GM23338 (cell line): Measurements from ENCODE around the gene REEP1. TPM values are rescaled to one million over a fixed set of nuclear protein-coding genes. Genes with fewer than 3 reads are reported as not detected.

Experiments used
- ATAC-seq: fragments of 200-7000 bp; cut with Tn5 transposase; 3 replicates; pipeline ENCODE4 v1.9.1; 2020
- DNase-seq: peaks from one replicate; pipeline ENCODE4 v3.0.0-alpha.2; 2015; ENCODE audit warnings: low spot score
- H2AFZ ChIP-seq: fragments of 200-600 bp; sonication (generic); 2 replicates; pipeline ENCODE4 v1.8.0; 2016; ENCODE audit warnings: antibody characterized with exemption, mild to moderate bottlenecking, moderate library complexity
- H3F3A ChIP-seq: fragments of 200-600 bp; sonication (generic); replicated peaks from 2 replicates; pipeline ENCODE4 v1.8.0; 2017; ENCODE audit warnings: antibody characterized with exemption, mixed run types, low read depth
- H3K27ac ChIP-seq: fragments of 200-600 bp; sonication (generic); 2 replicates; pipeline ENCODE4 v1.6.1; 2016; ENCODE audit warnings: low read depth
- H3K27me3 ChIP-seq: fragments of 200-600 bp; sonication (generic); 2 replicates; pipeline ENCODE4 v1.8.0; 2016; ENCODE audit warnings: mild to moderate bottlenecking, mixed run types, moderate library complexity; ENCODE audit not compliant: insufficient read depth
- H3K36me3 ChIP-seq: fragments of 200-600 bp; sonication (generic); 2 replicates; pipeline ENCODE4 v1.8.0; 2016; ENCODE audit warnings: mild to moderate bottlenecking; ENCODE audit not compliant: insufficient read depth
- H3K4me1 ChIP-seq: fragments of 200-600 bp; sonication (generic); 2 replicates; pipeline ENCODE4 v1.8.0; 2016; ENCODE audit warnings: mild to moderate bottlenecking, moderate library complexity; ENCODE audit not compliant: insufficient read depth
- H3K4me2 ChIP-seq: fragments of 200-600 bp; sonication (generic); 2 replicates; pipeline ENCODE4 v1.7.1; 2017; ENCODE audit warnings: mixed run types
- H3K4me3 ChIP-seq: fragments of 200-600 bp; sonication (generic); 2 replicates; pipeline ENCODE4 v1.6.1; 2016; ENCODE audit warnings: mixed run types
- H3K79me2 ChIP-seq: fragments of 200-600 bp; sonication (generic); replicated peaks from 2 replicates; pipeline ENCODE4 v1.8.0; 2017; ENCODE audit warnings: mild to moderate bottlenecking; ENCODE audit not compliant: insufficient read depth
- H3K9me2 ChIP-seq: fragments of 200-600 bp; sonication (generic); 2 replicates; pipeline ENCODE4 v1.8.0; 2017; ENCODE audit not compliant: insufficient read depth
- H4K20me1 ChIP-seq: fragments of 200-600 bp; sonication (generic); replicated peaks from 2 replicates; pipeline ENCODE4 v1.8.0; 2017; ENCODE audit warnings: mild to moderate bottlenecking; ENCODE audit not compliant: insufficient read depth
- H3K27ac Mint-ChIP-seq: 2 replicates; pipeline ENCODE4 v1.8.0; 2020; ENCODE audit warnings: inconsistent platforms, mild to moderate bottlenecking, moderate library complexity, mixed read lengths
- H3K27me3 Mint-ChIP-seq: 3 replicates; pipeline ENCODE4 v1.8.0; 2022; ENCODE audit warnings: low read depth, mild to moderate bottlenecking, moderate library complexity, mixed read lengths, inconsistent platforms; ENCODE audit not compliant: insufficient read depth, poor library complexity
- H3K36me3 Mint-ChIP-seq: 3 replicates; pipeline ENCODE4 v1.8.0; 2021; ENCODE audit warnings: low read depth, mild to moderate bottlenecking, inconsistent platforms, moderate library complexity, mixed read lengths
- H3K4me1 Mint-ChIP-seq: 3 replicates; pipeline ENCODE4 v1.8.0; 2020; ENCODE audit warnings: mild to moderate bottlenecking, inconsistent platforms, mixed read lengths
- H3K4me3 Mint-ChIP-seq: 3 replicates; pipeline ENCODE4 v1.8.0; 2021; ENCODE audit warnings: moderate library complexity, mild to moderate bottlenecking, inconsistent platforms, mixed read lengths
- H3K9me3 Mint-ChIP-seq: 3 replicates; pipeline ENCODE4 v1.8.0; 2020; ENCODE audit warnings: moderate library complexity, mild to moderate bottlenecking, inconsistent platforms, mixed read lengths
- EZH2 ChIP-seq: fragments of 200-600 bp; sonication (generic); IDR thresholded peaks from one replicate; pipeline ENCODE4 v1.8.0; 2017; ENCODE audit warnings: antibody characterized with exemption, mild to moderate bottlenecking, low read depth; ENCODE audit not compliant: unreplicated experiment
- POLR2AphosphoS5 ChIP-seq: IDR thresholded peaks from 2 replicates; pipeline ENCODE4 v1.6.1; 2016; ENCODE audit warnings: antibody characterized with exemption, low read depth
- REST ChIP-seq: IDR thresholded peaks from one replicate; pipeline ENCODE4 v1.6.1; 2018; ENCODE audit warnings: antibody characterized with exemption; ENCODE audit not compliant: unreplicated experiment
- STAT1 ChIP-seq: IDR thresholded peaks from one replicate; pipeline ENCODE4 v1.6.1; 2016; ENCODE audit warnings: antibody characterized with exemption; ENCODE audit not compliant: unreplicated experiment
- polyA plus RNA-seq: library from polyadenylated mRNA; unstranded; fragments of >200 nt; fragmentation: Nextera tagmentation; extraction: Ambion mirVana; gene quantifications from 2 replicates; pipeline ENCODE4 v1.2.1, GENCODE V29; 2016
- total RNA-seq: library from RNA; depleted of rRNA; stranded (reverse); fragments of >200 nt; shearing (Covaris generic); gene quantifications from 2 replicates; pipeline ENCODE4 v1.2.3, GENCODE V29; 2014
- TF ChIP-seq, protein P1 (sequence below): IDR thresholded peaks from 2 replicates; pipeline ENCODE4 v1.6.1; 2016; ENCODE audit warnings: antibody characterized with exemption
- TF ChIP-seq, protein P2 (sequence below), 2 experiments: fragments of 200-600 bp in 1 of 2; sonication (generic) in 1 of 2; conservative IDR thresholded peaks; 2 replicates each; pipeline versions ENCODE4 v1.5.1 to v1.6.1; 2016 to 2017; ENCODE audit warnings: antibody characterized with exemption in 2 of 2, low read depth in 2 of 2, mild to moderate bottlenecking in 2 of 2, moderate library complexity in 1 of 2

REEP1 gene
- total and polyA plus RNA-seq, 2 experiments from 2014 or later, result 1.6 to 1.8 TPM

- no peaks in the 10 kb centered on the region for H3F3A ChIP-seq
- DNase-seq, result no peak
Measured at GRCh38 chr2:86311879-86312278, 25.5 kb downstream of the REEP1 start.

DNA sequence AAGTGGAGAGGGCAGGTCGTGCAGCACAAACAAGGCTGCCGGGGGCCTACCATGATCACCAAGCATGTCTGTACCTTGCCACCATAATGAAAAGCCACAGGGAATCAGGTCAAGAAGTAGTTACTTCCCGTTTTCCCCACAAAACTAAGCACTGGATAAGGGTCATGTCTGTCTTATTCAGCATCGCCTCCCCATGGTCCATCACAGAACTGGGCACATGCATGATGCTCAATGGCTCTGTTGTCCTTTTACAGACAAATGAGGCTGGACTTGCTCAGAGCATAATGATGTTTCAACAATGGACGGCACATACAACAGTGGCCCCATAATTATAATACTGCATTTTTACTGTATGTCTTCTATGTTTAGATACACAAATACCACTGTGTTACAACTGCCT is 27.5 kb downstream of the REEP1 start:
- H4K20me1 ChIP-seq, result no peaks in the 10 kb centered on the region
- ATAC-seq, result no peak
- TF ChIP-seq, protein P1, sequence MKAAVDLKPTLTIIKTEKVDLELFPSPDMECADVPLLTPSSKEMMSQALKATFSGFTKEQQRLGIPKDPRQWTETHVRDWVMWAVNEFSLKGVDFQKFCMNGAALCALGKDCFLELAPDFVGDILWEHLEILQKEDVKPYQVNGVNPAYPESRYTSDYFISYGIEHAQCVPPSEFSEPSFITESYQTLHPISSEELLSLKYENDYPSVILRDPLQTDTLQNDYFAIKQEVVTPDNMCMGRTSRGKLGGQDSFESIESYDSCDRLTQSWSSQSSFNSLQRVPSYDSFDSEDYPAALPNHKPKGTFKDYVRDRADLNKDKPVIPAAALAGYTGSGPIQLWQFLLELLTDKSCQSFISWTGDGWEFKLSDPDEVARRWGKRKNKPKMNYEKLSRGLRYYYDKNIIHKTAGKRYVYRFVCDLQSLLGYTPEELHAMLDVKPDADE, result no peak
- TF ChIP-seq, protein P2, sequence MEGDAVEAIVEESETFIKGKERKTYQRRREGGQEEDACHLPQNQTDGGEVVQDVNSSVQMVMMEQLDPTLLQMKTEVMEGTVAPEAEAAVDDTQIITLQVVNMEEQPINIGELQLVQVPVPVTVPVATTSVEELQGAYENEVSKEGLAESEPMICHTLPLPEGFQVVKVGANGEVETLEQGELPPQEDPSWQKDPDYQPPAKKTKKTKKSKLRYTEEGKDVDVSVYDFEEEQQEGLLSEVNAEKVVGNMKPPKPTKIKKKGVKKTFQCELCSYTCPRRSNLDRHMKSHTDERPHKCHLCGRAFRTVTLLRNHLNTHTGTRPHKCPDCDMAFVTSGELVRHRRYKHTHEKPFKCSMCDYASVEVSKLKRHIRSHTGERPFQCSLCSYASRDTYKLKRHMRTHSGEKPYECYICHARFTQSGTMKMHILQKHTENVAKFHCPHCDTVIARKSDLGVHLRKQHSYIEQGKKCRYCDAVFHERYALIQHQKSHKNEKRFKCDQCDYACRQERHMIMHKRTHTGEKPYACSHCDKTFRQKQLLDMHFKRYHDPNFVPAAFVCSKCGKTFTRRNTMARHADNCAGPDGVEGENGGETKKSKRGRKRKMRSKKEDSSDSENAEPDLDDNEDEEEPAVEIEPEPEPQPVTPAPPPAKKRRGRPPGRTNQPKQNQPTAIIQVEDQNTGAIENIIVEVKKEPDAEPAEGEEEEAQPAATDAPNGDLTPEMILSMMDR (conservative IDR thresholded peaks at IDR 0.05; ENCODE audit: low read depth in 2 of 2), result peak; percentile 22 to 30; a peak in 3 of 4 replicates
- no peak overlapping the region for H2AFZ ChIP-seq
- H3K4me1 ChIP-seq, result no peaks in the 10 kb centered on the region
- no peak overlapping the region for H3K4me3 ChIP-seq
- H3K4me1 Mint-ChIP-seq, result peaks cover 2% of the 10 kb centered on the region; the same call in 1 of the 3 replicates
- peaks cover 2% of the 10 kb centered on the region for H3K27me3 Mint-ChIP-seq
- no peaks in the 10 kb centered on the region for H3K36me3 Mint-ChIP-seq
- H3K27ac Mint-ChIP-seq, result no peak overlapping the region
- H3K9me3 Mint-ChIP-seq, result no peaks in the 10 kb centered on the region; the same call in 2 of the 3 replicates
- H3K79me2 ChIP-seq, result no peaks in the 10 kb centered on the region
- H3K36me3 ChIP-seq, result no peaks in the 10 kb centered on the region
- no peaks in the 10 kb centered on the region for H3K27me3 ChIP-seq
- H3F3A ChIP-seq, result no peaks in the 10 kb centered on the region
- no peaks in the 10 kb centered on the region for H3K9me2 ChIP-seq
- no peak for DNase-seq
- no peak overlapping the region for H3K27ac ChIP-seq
- H3K4me3 Mint-ChIP-seq, result no peak overlapping the region
- no peak overlapping the region for H3K4me2 ChIP-seq

More at GRCh38 chr2:86311879-86312278, 25.5 kb downstream of the REEP1 start:
- no peak for TF ChIP-seq EZH2
- TF ChIP-seq STAT1, result no peak
- TF ChIP-seq, protein P2 (conservative IDR thresholded peaks at IDR 0.05; ENCODE audit: low read depth in 2 of 2), result no peak
- no peak for TF ChIP-seq POLR2AphosphoS5
- TF ChIP-seq REST, result no peak
- peaks cover 2% of the 10 kb centered on the region for H3K27me3 Mint-ChIP-seq
- Histone ChIP-seq H4K20me1 (no peaks in the 10 kb centered on the region), H3K4me3 (no peak overlapping the region), H3K9me2 (no peaks in the 10 kb centered on the region), H3K27me3 (no peaks in the 10 kb centered on the region), H3K27ac (no peak overlapping the region), H3K79me2 (no peaks in the 10 kb centered on the region), H3K4me2 (no peak overlapping the region), H3K4me1 (no peaks in the 10 kb centered on the region), H3K36me3 (no peaks in the 10 kb centered on the region), H2AFZ (no peak overlapping the region)
- no peaks in the 10 kb centered on the region for H3K36me3 Mint-ChIP-seq
- no peak overlapping the region for H3K4me3 Mint-ChIP-seq
- no peaks in the 10 kb centered on the region for H3K9me3 Mint-ChIP-seq
- no peak overlapping the region for H3K27ac Mint-ChIP-seq
- H3K4me1 Mint-ChIP-seq, result no peaks in the 10 kb centered on the region
- no peak for ATAC-seq
